Neural cell (in vitro differentiated cells): ENCODE results near the gene COL6A3. TPM values are rescaled to one million over a fixed set of nuclear protein-coding genes. Genes with fewer than 3 reads are reported as not detected.

ENCODE experiments used
- H2AFZ ChIP-seq: fragments of 200-600, 300-800 bp; sonication (generic), shearing (Covaris generic); 2 replicates; pipeline ENCODE4 v1.6.0; 2014; ENCODE audit warnings: low read depth, mild to moderate bottlenecking, antibody characterized with exemption, low read length, moderate library complexity
- H3F3A ChIP-seq: fragments of 200-600 bp; shearing (Covaris generic); 2 replicates; pipeline ENCODE4 v1.6.1; 2016; ENCODE audit warnings: mild to moderate bottlenecking, moderate library complexity, mixed read lengths, antibody characterized with exemption, low read length; ENCODE audit not compliant: insufficient read depth, poor library complexity, severe bottlenecking
- H3K27ac ChIP-seq: fragments of 200-600, 300-800 bp; sonication (generic), shearing (Covaris generic); 2 replicates; pipeline ENCODE4 v1.5.1; 2014; ENCODE audit warnings: mild to moderate bottlenecking, low read length, moderate library complexity
- H3K27me3 ChIP-seq: fragments of 300-800, 200-600 bp; sonication (generic), shearing (Covaris generic); 2 replicates; pipeline ENCODE4 v1.6.0; 2014; ENCODE audit warnings: mild to moderate bottlenecking, low read depth, low read length, moderate library complexity; ENCODE audit not compliant: insufficient read depth
- H3K36me3 ChIP-seq: fragments of 300-800, 200-600 bp; sonication (generic), shearing (Covaris generic); 2 replicates; pipeline ENCODE4 v1.5.1; 2014; ENCODE audit warnings: mild to moderate bottlenecking, antibody characterized with exemption, low read length, moderate library complexity; ENCODE audit not compliant: insufficient read depth
- H3K4me2 ChIP-seq: fragments of 300-800, 200-600 bp; sonication (generic), shearing (Covaris generic); 2 replicates; pipeline ENCODE4 v1.6.0; 2014; ENCODE audit warnings: mild to moderate bottlenecking, low read length
- H3K4me3 ChIP-seq: fragments of 300-800, 200-600 bp; sonication (generic), shearing (Covaris generic); 2 replicates; pipeline ENCODE4 v1.5.1; 2014; ENCODE audit warnings: mild to moderate bottlenecking, low read length, moderate library complexity
- H3K79me2 ChIP-seq: fragments of 200-600 bp; shearing (Covaris generic); replicated peaks from 2 replicates; pipeline ENCODE4 v1.6.0; 2014; ENCODE audit warnings: mild to moderate bottlenecking, low read length, moderate library complexity; ENCODE audit not compliant: insufficient read depth
- H3K9ac ChIP-seq: fragments of 300-800, 200-600 bp; sonication (generic), shearing (Covaris generic); 2 replicates; pipeline ENCODE4 v1.6.1; 2016; ENCODE audit warnings: mild to moderate bottlenecking, low read length, mixed read lengths
- H3K9me2 ChIP-seq: fragments of 200-600 bp; shearing (Covaris generic); 2 replicates; pipeline ENCODE4 v1.6.1; 2016; ENCODE audit warnings: mild to moderate bottlenecking, low read length, mixed read lengths; ENCODE audit not compliant: insufficient read depth
- H3K9me3 ChIP-seq: fragments of 200-600, 300-800 bp; sonication (generic), shearing (Covaris generic); 2 replicates; pipeline ENCODE4 v1.6.1; 2016; ENCODE audit warnings: mild to moderate bottlenecking, mixed run types, low read length, moderate library complexity, mixed read lengths
- H4K20me1 ChIP-seq: fragments of 200-600 bp; shearing (Covaris generic); 2 replicates; pipeline ENCODE4 v1.6.1; 2016; ENCODE audit warnings: mild to moderate bottlenecking, mixed run types; ENCODE audit not compliant: insufficient read depth
- CTCF ChIP-seq: fragments of 450-650 bp; IDR thresholded peaks from 2 replicates; pipeline ENCODE4 v1.5.1; 2014; ENCODE audit warnings: antibody characterized with exemption, mild to moderate bottlenecking, moderate library complexity; ENCODE audit not compliant: poor library complexity, severe bottlenecking
- EP300 ChIP-seq: fragments of 450-650 bp; conservative IDR thresholded peaks from 2 replicates; pipeline ENCODE4 v1.6.1; 2014; ENCODE audit warnings: antibody characterized with exemption, mild to moderate bottlenecking, moderate library complexity; ENCODE audit not compliant: poor library complexity, severe bottlenecking
- EZH2 ChIP-seq: fragments of 200-600, 300-800 bp; shearing (Covaris generic), sonication (generic); IDR thresholded peaks from 2 replicates; pipeline ENCODE4 v1.6.1; 2014; ENCODE audit warnings: antibody characterized with exemption, low read length, borderline replicate concordance, mild to moderate bottlenecking; ENCODE audit not compliant: insufficient read depth, poor library complexity, severe bottlenecking
- MXI1 ChIP-seq: fragments of 450-650 bp; conservative IDR thresholded peaks from 2 replicates; pipeline ENCODE4 v1.6.1; 2014; ENCODE audit warnings: antibody characterized with exemption, mild to moderate bottlenecking; ENCODE audit not compliant: poor library complexity, severe bottlenecking
- POLR2AphosphoS5 ChIP-seq: IDR thresholded peaks from 2 replicates; pipeline ENCODE4 v1.6.1; 2012
- RAD21 ChIP-seq: fragments of 450-650 bp; conservative IDR thresholded peaks from 2 replicates; pipeline ENCODE4 v1.6.1; 2014; ENCODE audit warnings: antibody characterized with exemption, mild to moderate bottlenecking, moderate library complexity
- REST ChIP-seq: IDR thresholded peaks from 2 replicates; pipeline ENCODE4 v1.6.1; 2012; ENCODE audit warnings: borderline replicate concordance
- SMC3 ChIP-seq: fragments of 450-650 bp; conservative IDR thresholded peaks from 2 replicates; pipeline ENCODE4 v1.6.1; 2014; ENCODE audit warnings: antibody characterized with exemption, mild to moderate bottlenecking, moderate library complexity; ENCODE audit not compliant: poor library complexity
- TAF1 ChIP-seq: IDR thresholded peaks from 2 replicates; pipeline ENCODE4 v1.6.1; 2012; ENCODE audit warnings: low read depth
- polyA plus RNA-seq: library from polyadenylated mRNA; depleted of rRNA; stranded (reverse); fragments of >200 nt; gene quantifications from 2 replicates; pipeline ENCODE4 v1.2.3, GENCODE V29; 2014

COL6A3 gene
- polyA plus RNA-seq, 1 donor from 2014 or later = 0.05 TPM

- Histone ChIP-seq H4K20me1 (no peaks in the 10 kb centered on the region), H3K9me2 (no peaks in the 10 kb centered on the region), H3K79me2 (no peaks in the 10 kb centered on the region), H3F3A (no peaks in the 10 kb centered on the region), H3K9me3 (no peaks in the 10 kb centered on the region), H3K4me3 (no peak overlapping the region), H3K36me3 (no peaks in the 10 kb centered on the region), H3K4me2 (no peak overlapping the region), H3K9ac (no peak overlapping the region), H3K27me3 (no peaks in the 10 kb centered on the region), H2AFZ (no peak overlapping the region), H3K27ac (no peak overlapping the region)
- TF ChIP-seq TAF1 = no peak
Observed at GRCh38 chr2:237438080-237438940, 24.3 kb upstream of the COL6A3 start.

- Histone ChIP-seq H3K4me3 (no peak overlapping the region), H3K27me3 (no peaks in the 10 kb centered on the region), H3K9me3 (no peaks in the 10 kb centered on the region), H3K79me2 (no peaks in the 10 kb centered on the region), H3K4me2 (no peak overlapping the region), H3K9ac (no peak overlapping the region), H3K9me2 (no peaks in the 10 kb centered on the region), H2AFZ (no peak overlapping the region), H3K27ac (no peak overlapping the region), H3K36me3 (no peaks in the 10 kb centered on the region), H4K20me1 (no peaks in the 10 kb centered on the region), H3F3A (no peaks in the 10 kb centered on the region)
- TF ChIP-seq SMC3 (no peak), EZH2 (no peak), CTCF (no peak), TAF1 (no peak), EP300 (no peak), REST (no peak), RAD21 (no peak), POLR2AphosphoS5 (no peak), MXI1 (no peak)
Observed at GRCh38 chr2:237437566-237437965, 23.6 kb upstream of the COL6A3 start.
